Kidney epithelial cell (primary cell): Measurements from ENCODE around the gene ELOVL7. TPM values are rescaled to one million over a fixed set of nuclear protein-coding genes. Genes with fewer than 3 reads are reported as not detected.
A peak's percentile ranks its signal among the peaks of the same experiment; 100 is the strongest.

ENCODE experiments used
- DNase-seq: peaks from one replicate; pipeline ENCODE4 v3.0.0-alpha.2; 2010; ENCODE audit warnings: low read depth
- H3K27me3 ChIP-seq: 2 replicates; pipeline ENCODE4 v1.6.0; 2011; ENCODE audit warnings: low read length; ENCODE audit not compliant: control insufficient read depth, insufficient read depth
- H3K36me3 ChIP-seq: 2 replicates; pipeline ENCODE4 v1.5.1; 2011; ENCODE audit warnings: low read length; ENCODE audit not compliant: control insufficient read depth, insufficient read depth
- H3K4me3 ChIP-seq: 2 replicates; pipeline ENCODE4 v1.5.1; 2011; ENCODE audit warnings: low read depth, mild to moderate bottlenecking, control low read depth, low read length
- CTCF ChIP-seq: IDR thresholded peaks from 2 replicates; pipeline ENCODE4 v1.5.1; 2011; ENCODE audit warnings: mild to moderate bottlenecking, moderate library complexity, low read length, control low read depth, inconsistent platforms; ENCODE audit not compliant: insufficient read depth, poor library complexity, severe bottlenecking
- total RNA-seq: library from RNA; depleted of rRNA; stranded (reverse); fragments of >200 nt; gene quantifications from 2 replicates; pipeline ENCODE4 v1.2.3, GENCODE V29; 2015

Gene ELOVL7
- 31.6 and 35.3 TPM in 2 replicates for total RNA-seq

- peak within 1 kb of the TSS; percentile 87 for H3K4me3 ChIP-seq
- DNase-seq = no peak
- H3K27me3 ChIP-seq = no peaks in the 10 kb centered on the region
- H3K36me3 ChIP-seq = no peaks in the 10 kb centered on the region
- peak; percentile 23 for TF ChIP-seq CTCF
Measured at GRCh38 chr5:60843936-60844905, at the start of gene ELOVL7. Gene ELOVL7, minus strand, starts transcription at chr5:60844269. Its CDS starts 56,872 bp downstream, at chr5:60787397.

- peaks cover 1% of the 10 kb centered on the region for H3K36me3 ChIP-seq
- H3K27me3 ChIP-seq = no peaks in the 10 kb centered on the region
- TF ChIP-seq CTCF = no peak
- H3K4me3 ChIP-seq = no peak overlapping the region
- no peak for DNase-seq
Measured at GRCh38 chr5:60893521-60893920, 49.5 kb upstream of the ELOVL7 start.

DNA sequence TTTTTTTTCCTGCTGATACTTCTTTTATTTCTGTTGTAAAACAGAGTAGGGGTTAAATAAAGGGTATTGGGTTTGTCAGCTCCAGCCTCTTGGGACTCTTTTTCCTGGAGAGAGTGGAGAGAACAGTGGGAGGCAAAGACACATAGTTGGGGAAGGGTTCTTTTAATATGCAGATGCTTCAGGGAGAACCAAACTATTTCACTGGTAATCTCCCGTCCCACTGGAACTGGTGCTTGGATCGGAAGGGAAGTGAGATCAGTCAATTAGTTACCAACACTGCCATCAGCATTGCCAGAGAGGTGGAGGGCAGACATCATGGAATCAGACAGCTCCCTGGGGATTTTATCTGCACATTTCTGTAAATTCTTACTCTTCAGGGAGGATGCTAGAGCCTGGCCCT lies 47.6 kb upstream of the ELOVL7 start:
- DNase-seq = no peak
- Histone ChIP-seq H3K36me3 (no peaks in the 10 kb centered on the region), H3K27me3 (no peaks in the 10 kb centered on the region), H3K4me3 (no peak overlapping the region)
- no peak for TF ChIP-seq CTCF

DNA sequence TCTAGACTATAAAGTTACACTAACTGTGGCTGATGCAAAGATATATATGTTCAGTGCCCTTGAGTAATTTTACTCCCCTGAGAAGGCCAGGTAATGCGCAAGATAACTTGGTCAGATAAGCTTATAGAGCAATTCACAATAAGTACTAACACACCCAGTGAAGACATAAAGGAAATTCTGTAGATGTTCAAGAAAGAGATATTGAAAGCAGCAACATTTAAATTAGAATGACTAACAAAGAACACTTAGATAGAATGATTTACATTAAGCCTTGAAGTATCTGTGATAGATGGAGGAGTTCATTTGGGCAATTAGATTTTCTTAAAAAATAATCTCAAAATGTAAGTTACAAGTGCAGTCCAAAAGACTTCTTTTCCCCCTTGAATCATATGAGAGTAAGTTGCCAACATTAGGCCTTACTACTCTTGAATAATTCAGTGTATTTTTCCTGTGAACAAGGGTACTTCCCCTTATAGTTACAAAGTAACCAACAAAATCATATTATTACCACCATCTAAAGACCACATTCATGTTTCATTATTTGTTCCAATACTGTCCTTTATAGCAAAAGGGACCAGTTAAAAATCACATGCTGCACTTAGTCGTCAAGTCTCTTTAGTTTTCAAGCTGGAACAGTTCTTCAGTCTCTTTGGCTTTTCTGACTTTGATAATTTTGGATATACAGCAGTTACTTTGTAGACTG lies 44.4 kb upstream of the ELOVL7 start:
- Histone ChIP-seq H3K4me3 (no peak overlapping the region), H3K27me3 (no peaks in the 10 kb centered on the region), H3K36me3 (no peaks in the 10 kb centered on the region)
- no peak for DNase-seq
- no peak for TF ChIP-seq CTCF

DNA sequence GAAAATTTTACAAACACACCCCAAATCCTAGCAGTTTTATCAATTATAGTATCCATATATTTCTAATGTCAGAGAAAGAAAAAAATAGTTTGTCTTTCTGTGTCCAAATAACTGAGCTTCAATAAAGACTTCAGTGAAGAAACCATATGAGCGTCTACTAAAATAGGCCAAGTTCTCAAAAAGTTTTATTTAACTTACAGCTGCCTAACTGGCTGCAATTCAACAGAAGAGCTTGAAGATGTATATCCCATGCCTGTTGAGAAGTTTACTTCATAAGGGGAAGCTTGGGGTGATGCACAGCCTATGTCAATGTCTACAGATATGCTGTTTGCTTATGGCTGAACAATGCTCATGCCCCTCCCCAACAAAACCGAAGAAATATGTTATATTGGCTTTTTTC lies 43.7 kb upstream of the ELOVL7 start:
- H3K4me3 ChIP-seq = no peak overlapping the region

More for the DNA sequence above, 43.7 kb upstream of the ELOVL7 start:
- Histone ChIP-seq H3K27me3 (no peaks in the 10 kb centered on the region), H3K36me3 (no peaks in the 10 kb centered on the region)
- DNase-seq = no peak
- no peak for TF ChIP-seq CTCF
